ENCODE results near the gene NSRP1. TPM values are rescaled to one million over a fixed set of nuclear protein-coding genes. Genes with fewer than 3 reads are reported as not detected.
"Not testable (repeated sequence)": the region's sequence is repeated elsewhere in the genome, so short reads cannot be mapped to it uniquely, and the experiment has no call there.

The NSRP1 gene
- total and polyA plus RNA-seq, 10 donors, result 15.5 to 39.8 (median 27.9) TPM

DNA sequence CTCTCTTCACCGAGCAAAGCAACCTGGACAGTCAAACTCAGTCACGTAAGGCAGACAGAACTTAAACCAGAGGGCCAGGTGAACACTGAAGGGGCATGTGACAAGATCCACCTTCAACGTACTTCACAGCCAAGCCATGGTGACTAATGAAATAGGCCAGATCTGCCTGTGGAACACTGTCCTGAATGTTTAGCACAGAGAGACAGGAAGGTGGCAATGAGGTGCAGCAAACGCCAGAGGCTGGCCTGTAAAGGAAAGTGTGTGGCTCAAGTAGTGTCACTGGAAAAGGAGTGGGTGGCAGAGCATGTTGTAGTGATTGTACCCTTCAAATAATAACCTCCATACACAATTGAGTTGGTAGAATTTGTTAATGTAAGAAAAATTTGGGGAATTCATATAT, 80.8 kb downstream of the NSRP1 start:
- Histone ChIP-seq H3K4me3 (no peak overlapping the region), H3K36me3 (no peaks in the 10 kb centered on the region), H3K27me3 (replicated peaks in 1 of 7) (peaks cover 0 to 9% (median 0%) of the 10 kb centered on the region in 7 donors), H3K27ac (no peak overlapping the region), H3K9me3 (no peaks in the 10 kb centered on the region), H3K4me1 (no peaks in the 10 kb centered on the region)
- no peak for DNase-seq
- WGBS, 5 donors, result 83 to 94% (median 87%) methylated on average over 4 of the region's 4 CpGs
- intact Hi-C loops (cut with DNase I; ENCODE audit: low total_unique reads), result no loop called here
- TF ChIP-seq, protein P1, sequence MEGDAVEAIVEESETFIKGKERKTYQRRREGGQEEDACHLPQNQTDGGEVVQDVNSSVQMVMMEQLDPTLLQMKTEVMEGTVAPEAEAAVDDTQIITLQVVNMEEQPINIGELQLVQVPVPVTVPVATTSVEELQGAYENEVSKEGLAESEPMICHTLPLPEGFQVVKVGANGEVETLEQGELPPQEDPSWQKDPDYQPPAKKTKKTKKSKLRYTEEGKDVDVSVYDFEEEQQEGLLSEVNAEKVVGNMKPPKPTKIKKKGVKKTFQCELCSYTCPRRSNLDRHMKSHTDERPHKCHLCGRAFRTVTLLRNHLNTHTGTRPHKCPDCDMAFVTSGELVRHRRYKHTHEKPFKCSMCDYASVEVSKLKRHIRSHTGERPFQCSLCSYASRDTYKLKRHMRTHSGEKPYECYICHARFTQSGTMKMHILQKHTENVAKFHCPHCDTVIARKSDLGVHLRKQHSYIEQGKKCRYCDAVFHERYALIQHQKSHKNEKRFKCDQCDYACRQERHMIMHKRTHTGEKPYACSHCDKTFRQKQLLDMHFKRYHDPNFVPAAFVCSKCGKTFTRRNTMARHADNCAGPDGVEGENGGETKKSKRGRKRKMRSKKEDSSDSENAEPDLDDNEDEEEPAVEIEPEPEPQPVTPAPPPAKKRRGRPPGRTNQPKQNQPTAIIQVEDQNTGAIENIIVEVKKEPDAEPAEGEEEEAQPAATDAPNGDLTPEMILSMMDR (IDR thresholded peaks at IDR 0.05 in 8 of 11, conservative IDR thresholded peaks at IDR 0.05 in 3 of 11), result no peak
- TF ChIP-seq POLR2A (IDR thresholded peaks at IDR 0.05) (no peak), POLR2AphosphoS5 (IDR thresholded peaks at IDR 0.05) (peak in 1 of 3 donors; percentile 19)

DNA sequence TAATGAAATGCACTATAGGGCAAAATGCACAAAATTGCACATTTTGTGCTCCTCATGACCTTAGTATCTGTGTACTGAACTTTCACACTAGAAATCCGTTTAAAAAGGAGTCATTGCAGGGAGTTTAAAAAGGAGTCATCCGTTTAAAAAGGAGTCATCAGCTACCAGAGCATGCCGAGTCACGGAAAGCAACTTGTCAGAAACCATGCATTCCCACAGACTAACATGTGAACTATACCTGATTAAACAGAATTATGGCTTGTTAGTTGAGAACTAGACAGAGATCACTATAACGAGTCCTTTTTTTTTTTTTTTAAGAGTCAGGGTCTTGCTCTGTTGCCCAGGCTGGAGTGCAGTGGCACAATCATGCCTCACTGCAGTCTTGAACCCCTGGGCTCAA, 83.0 kb downstream of the NSRP1 start:
- intact Hi-C loops (cut with DNase I; ENCODE audit: low total_unique reads), result no loop called here
- TF ChIP-seq POLR2A (IDR thresholded peaks at IDR 0.05) (no peak), POLR2AphosphoS5 (IDR thresholded peaks at IDR 0.05) (no peak)
- TF ChIP-seq, protein P1 (IDR thresholded peaks at IDR 0.05 in 8 of 11, conservative IDR thresholded peaks at IDR 0.05 in 3 of 11), result no peak
- Histone ChIP-seq H3K4me1 (no peaks in the 10 kb centered on the region), H3K27me3 (replicated peaks in 1 of 7) (peaks cover 0 to 29% (median 0%) of the 10 kb centered on the region in 7 donors), H3K4me3 (no peak overlapping the region), H3K27ac (no peak overlapping the region), H3K36me3 (no peaks in the 10 kb centered on the region), H3K9me3 (no peaks in the 10 kb centered on the region)
- WGBS, 5 donors, result 82 to 89% (median 86%) methylated on average over 5 of the region's 5 CpGs
- DNase-seq, result no peak

DNA sequence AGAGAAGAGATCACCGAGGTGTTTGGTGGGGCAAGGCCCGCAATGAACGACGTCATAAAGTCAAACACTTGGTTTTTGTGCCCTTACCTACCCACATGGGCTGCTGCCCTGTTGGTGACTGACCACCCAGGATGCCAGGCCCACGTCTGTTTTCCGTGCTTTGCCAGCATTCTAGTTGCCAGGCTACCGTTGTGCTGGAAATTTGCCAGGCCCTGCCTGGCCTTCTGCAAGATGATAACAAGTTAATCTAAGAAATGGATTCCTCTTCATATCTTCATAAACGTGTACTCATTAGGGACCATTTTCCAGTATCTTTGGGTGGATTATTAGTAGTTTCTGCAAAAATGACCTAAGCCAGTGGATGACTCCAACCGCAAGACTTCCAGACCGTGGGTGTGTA, 83.5 kb downstream of the NSRP1 start:
- DNase-seq, result peak; percentile 41
- Histone ChIP-seq H3K27ac (no peak overlapping the region), H3K9me3 (no peaks in the 10 kb centered on the region), H3K4me3 (no peak overlapping the region), H3K4me1 (no peaks in the 10 kb centered on the region), H3K27me3 (replicated peaks in 1 of 7) (peaks cover 0 to 34% (median 0%) of the 10 kb centered on the region in 7 donors), H3K36me3 (no peaks in the 10 kb centered on the region)
- intact Hi-C loops (cut with DNase I; ENCODE audit: low total_unique reads), result no loop called here
- WGBS, 5 donors, result 83 to 93% (median 90%) methylated on average over 10 of the region's 10 CpGs
- TF ChIP-seq, protein P1 (IDR thresholded peaks at IDR 0.05 in 8 of 11, conservative IDR thresholded peaks at IDR 0.05 in 3 of 11), result no peak
- TF ChIP-seq POLR2A (IDR thresholded peaks at IDR 0.05) (no peak), POLR2AphosphoS5 (IDR thresholded peaks at IDR 0.05) (no peak)

DNA sequence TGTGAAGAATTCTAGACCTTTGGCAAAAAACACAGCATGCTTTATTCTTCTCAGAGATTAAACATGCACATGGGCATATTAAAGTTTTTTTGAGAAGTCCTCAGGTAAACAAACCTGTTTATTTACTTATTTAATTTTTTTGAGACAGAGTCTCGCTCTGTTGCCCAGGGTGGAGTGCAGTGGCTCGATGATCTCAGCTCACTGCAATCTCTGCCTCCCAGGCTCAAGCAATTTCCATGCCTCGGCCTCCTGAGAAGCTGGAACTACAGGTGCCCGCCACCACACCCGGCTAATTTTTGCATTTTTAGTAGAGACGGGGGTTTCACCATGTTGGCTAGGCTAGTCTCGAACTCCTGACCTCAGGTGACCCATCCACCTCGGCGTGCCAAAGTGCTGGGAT, 84.0 kb downstream of the NSRP1 start:
- H3K4me3 ChIP-seq; H3K4me1 ChIP-seq; intact Hi-C loops (cut with DNase I; ENCODE audit: low total_unique reads); H3K9me3 ChIP-seq; H3K36me3 ChIP-seq; H3K27ac ChIP-seq: not testable (repeated sequence)
- WGBS, 5 donors, result 76 to 96% (median 82%) methylated on average over 6 to 9 of the region's 9 CpGs
- peak; percentile 17 for DNase-seq
- H3K27me3 ChIP-seq (replicated peaks in 1 of 7), result peaks cover 0 to 39% (median 0%) of the 10 kb centered on the region in 7 donors

DNA sequence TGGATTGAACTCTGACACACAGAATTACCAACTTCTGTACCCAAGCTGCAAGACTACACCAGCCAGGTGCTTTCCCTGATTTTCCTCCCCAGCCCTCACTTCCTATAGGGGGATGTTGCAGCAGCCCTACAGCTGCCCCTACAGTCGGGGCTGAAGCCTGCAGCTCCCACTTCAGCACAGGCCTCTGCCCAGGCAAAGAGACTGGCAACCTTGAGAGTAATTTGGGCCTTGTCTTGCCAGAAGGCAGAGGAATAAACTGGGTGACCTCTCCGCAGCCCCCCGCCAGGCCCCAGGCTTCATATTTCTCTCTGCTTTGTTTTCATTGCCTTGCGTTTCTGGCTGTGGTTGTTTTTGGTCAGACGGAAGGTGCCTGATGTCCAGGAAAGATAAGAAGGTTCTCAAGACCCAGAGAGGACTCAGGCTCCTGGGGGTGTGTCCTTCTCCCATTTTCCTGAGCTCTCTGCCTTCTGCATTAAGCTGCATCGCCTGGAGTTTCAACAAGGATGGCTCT, 86.9 kb downstream of the NSRP1 start:
- Histone ChIP-seq H3K36me3 (no peaks in the 10 kb centered on the region), H3K9me3 (no peaks in the 10 kb centered on the region), H3K4me1 (no peaks in the 10 kb centered on the region), H3K27ac (no peak overlapping the region), H3K4me3 (no peak overlapping the region), H3K27me3 (replicated peaks in 1 of 7) (peaks cover 0 to 47% (median 0%) of the 10 kb centered on the region in 7 donors)
- intact Hi-C loops (cut with DNase I; ENCODE audit: low total_unique reads), result no loop called here
- peak; percentile 32 for DNase-seq
- 76 to 88% (median 78%) methylated on average over 6 of the region's 6 CpGs for WGBS, 5 donors
- TF ChIP-seq, protein P1 (IDR thresholded peaks at IDR 0.05 in 8 of 11, conservative IDR thresholded peaks at IDR 0.05 in 3 of 11), result no peak
- TF ChIP-seq POLR2A (IDR thresholded peaks at IDR 0.05) (no peak), POLR2AphosphoS5 (IDR thresholded peaks at IDR 0.05) (no peak)
